ENCODE results near the gene SNX24. TPM values are rescaled to one million over a fixed set of nuclear protein-coding genes. Genes with fewer than 3 reads are reported as not detected.

SNX24 gene
- total and polyA plus RNA-seq, 4 donors: 15.0 to 39.4 (median 24.4) TPM

DNA sequence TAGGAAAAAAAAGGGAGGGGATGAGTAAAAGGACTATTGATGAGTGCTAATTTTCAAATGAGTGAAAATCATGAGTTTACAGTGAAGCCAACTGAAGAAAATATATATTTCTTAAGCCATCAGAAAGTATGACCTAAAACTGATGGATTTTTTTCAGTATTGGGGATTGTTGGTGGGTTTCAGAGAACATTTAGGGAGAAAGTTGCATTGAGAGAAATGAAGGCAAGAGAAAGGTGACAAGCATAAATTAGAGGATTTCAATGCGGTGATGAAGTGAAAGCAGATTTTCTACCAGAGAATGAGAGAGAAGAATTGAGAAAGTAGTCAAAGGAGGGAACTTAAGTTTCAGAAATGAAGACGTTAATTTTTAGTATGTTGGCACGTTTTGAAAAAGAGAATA lies 8.5 kb upstream of the SNX24 start:
- Histone ChIP-seq H3K9ac (ENCODE audit: insufficient read depth in 1 of 2, low read length in 2 of 2) (no peak overlapping the region), H3K36me3 (ENCODE audit: control insufficient read depth in 4 of 4, insufficient read depth in 4 of 4, low read length in 4 of 4) (no peaks in the 10 kb centered on the region), H3K9me3 (ENCODE audit: control insufficient read depth in 4 of 4, insufficient read depth in 3 of 4, low read length in 3 of 4) (peaks cover 0 to 5% (median 0%) of the 10 kb centered on the region in 4 donors), H3K4me3 (no peak overlapping the region), H3K27me3 (ENCODE audit: control insufficient read depth in 3 of 3, insufficient read depth in 3 of 3, low read length in 2 of 3) (no peaks in the 10 kb centered on the region), H3K4me1 (ENCODE audit: control insufficient read depth in 5 of 5, insufficient read depth in 5 of 5, low read length in 5 of 5) (no peaks in the 10 kb centered on the region), H3K27ac (ENCODE audit: low read depth in 1 of 2, low read length in 1 of 2) (no peak overlapping the region)
- DNase-seq (no peak), ATAC-seq (ENCODE audit: insufficient read depth, low FRiP score) (no peak)
- TF ChIP-seq, protein P1, sequence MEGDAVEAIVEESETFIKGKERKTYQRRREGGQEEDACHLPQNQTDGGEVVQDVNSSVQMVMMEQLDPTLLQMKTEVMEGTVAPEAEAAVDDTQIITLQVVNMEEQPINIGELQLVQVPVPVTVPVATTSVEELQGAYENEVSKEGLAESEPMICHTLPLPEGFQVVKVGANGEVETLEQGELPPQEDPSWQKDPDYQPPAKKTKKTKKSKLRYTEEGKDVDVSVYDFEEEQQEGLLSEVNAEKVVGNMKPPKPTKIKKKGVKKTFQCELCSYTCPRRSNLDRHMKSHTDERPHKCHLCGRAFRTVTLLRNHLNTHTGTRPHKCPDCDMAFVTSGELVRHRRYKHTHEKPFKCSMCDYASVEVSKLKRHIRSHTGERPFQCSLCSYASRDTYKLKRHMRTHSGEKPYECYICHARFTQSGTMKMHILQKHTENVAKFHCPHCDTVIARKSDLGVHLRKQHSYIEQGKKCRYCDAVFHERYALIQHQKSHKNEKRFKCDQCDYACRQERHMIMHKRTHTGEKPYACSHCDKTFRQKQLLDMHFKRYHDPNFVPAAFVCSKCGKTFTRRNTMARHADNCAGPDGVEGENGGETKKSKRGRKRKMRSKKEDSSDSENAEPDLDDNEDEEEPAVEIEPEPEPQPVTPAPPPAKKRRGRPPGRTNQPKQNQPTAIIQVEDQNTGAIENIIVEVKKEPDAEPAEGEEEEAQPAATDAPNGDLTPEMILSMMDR (IDR thresholded peaks at IDR 0.05; ENCODE audit: control extremely low read depth, extremely low read depth): no peak
- 90 to 92% methylated on average over 3 of the region's 3 CpGs for WGBS, 2 donors

DNA sequence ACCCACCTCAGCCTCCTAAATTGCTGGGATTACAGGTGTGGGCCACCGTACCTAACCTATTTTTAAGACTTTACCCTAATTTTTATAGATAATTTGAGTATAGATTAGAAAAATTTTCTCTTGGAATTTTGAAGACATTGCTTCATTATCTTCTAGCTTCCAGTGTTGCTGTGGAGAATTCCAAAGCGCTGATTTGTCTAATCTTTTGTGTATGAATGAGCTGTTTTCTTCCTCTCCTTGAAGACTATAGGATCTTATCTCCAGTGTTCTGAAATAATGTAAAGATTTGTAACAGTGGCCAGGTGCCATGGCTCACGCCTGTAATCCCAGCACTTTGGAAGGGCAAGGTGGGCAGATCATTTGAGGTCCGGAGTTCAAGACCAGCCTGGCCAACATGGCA lies 5.7 kb upstream of the SNX24 start:
- Histone ChIP-seq H3K9ac (ENCODE audit: insufficient read depth in 1 of 2, low read length in 2 of 2) (no peak overlapping the region), H3K36me3 (ENCODE audit: control insufficient read depth in 4 of 4, insufficient read depth in 4 of 4, low read length in 4 of 4) (no peaks in the 10 kb centered on the region), H3K4me3 (no peak overlapping the region), H3K27me3 (ENCODE audit: control insufficient read depth in 3 of 3, insufficient read depth in 3 of 3, low read length in 2 of 3) (no peaks in the 10 kb centered on the region), H3K4me1 (ENCODE audit: control insufficient read depth in 5 of 5, insufficient read depth in 5 of 5, low read length in 5 of 5) (peaks cover 0 to 8% (median 2%) of the 10 kb centered on the region in 5 donors), H3K27ac (ENCODE audit: low read depth in 1 of 2, low read length in 1 of 2) (no peak overlapping the region), H3K9me3 (ENCODE audit: control insufficient read depth in 4 of 4, insufficient read depth in 3 of 4, low read length in 3 of 4) (peaks cover 0 to 5% (median 0%) of the 10 kb centered on the region in 4 donors)
- ATAC-seq (ENCODE audit: insufficient read depth, low FRiP score) (no peak), DNase-seq (no peak)
- TF ChIP-seq, protein P1 (IDR thresholded peaks at IDR 0.05; ENCODE audit: control extremely low read depth, extremely low read depth): no peak
- WGBS, 2 donors: 96 to 99% methylated on average over 4 of the region's 4 CpGs

DNA sequence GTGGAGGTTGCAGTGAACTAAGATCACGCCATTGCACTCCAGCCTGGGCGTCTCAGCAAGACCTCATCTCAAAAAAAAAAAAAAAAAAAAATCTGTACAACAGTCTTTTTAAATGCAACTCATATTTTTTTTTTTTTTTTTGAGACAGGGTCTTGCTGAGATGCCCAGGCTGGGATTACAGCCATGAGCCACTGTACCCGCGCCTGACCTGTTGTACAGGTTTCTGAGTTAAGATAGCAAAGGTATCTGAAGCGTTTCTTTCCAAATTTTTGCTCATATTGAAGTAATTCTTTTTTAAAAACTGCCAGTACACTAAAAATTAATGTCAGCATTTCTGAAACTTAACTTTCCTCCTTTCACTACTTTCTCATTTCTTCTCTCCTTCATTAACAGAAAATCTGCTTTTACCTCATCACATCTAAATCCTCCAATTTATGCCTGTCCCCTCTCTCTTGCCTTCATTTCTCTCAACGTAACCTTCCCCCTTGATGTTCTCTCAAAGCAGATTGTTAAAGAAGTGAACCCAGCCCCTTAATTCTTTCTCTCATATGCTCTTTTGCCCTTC lies 3.3 kb upstream of the SNX24 start:
- DNase-seq: no peak
- H3K9me3 ChIP-seq (ENCODE audit: control insufficient read depth in 4 of 4, insufficient read depth in 3 of 4, low read length in 3 of 4): peaks cover 0 to 5% (median 0%) of the 10 kb centered on the region in 4 donors
- WGBS, 2 donors: 94 to 96% methylated on average over 6 of the region's 6 CpGs
- H3K27me3 ChIP-seq (ENCODE audit: control insufficient read depth in 3 of 3, insufficient read depth in 3 of 3, low read length in 2 of 3): no peaks in the 10 kb centered on the region
- peaks cover 0 to 17% (median 3%) of the 10 kb centered on the region in 5 donors for H3K4me1 ChIP-seq (ENCODE audit: control insufficient read depth in 5 of 5, insufficient read depth in 5 of 5, low read length in 5 of 5)
- no peak for ATAC-seq (ENCODE audit: insufficient read depth, low FRiP score)
- H3K4me3 ChIP-seq: no peak overlapping the region
- H3K27ac ChIP-seq (ENCODE audit: low read depth in 1 of 2, low read length in 1 of 2): no peak overlapping the region
- H3K36me3 ChIP-seq (ENCODE audit: control insufficient read depth in 4 of 4, insufficient read depth in 4 of 4, low read length in 4 of 4): no peaks in the 10 kb centered on the region
- H3K9ac ChIP-seq (ENCODE audit: insufficient read depth in 1 of 2, low read length in 2 of 2): no peak overlapping the region
- TF ChIP-seq, protein P1 (IDR thresholded peaks at IDR 0.05; ENCODE audit: control extremely low read depth, extremely low read depth): no peak
